K562 (cell line): Measurements from ENCODE around the gene CD96. TPM values are rescaled to one million over a fixed set of nuclear protein-coding genes. Genes with fewer than 3 reads are reported as not detected.

Experiments
- ATAC-seq: fragments of 200-7000 bp; cut with Tn5 transposase; 3 replicates; pipeline ENCODE4 v1.9.1; 2020; ENCODE audit warnings: moderate library complexity
- BruUV-seq: library from RNA; stranded (reverse); fragments of 400-500 nt; replicated peaks from 2 replicates; lab custom pipeline; 2021; lab: Mats Ljungman, UMichigan
- CTCF ChIA-PET: fragments of 300-600 bp; formaldehyde crosslinking; extraction: SDS; loops from one replicate; lab custom pipeline; 2021; ENCODE audit warnings: low intra/inter-chr PET ratio; lab: Yijun Ruan, JAX
- POLR2A ChIA-PET: fragments of 300-600, 350-650 bp; sonication (Branson Sonifier 250); formaldehyde crosslinking; extraction: SDS; loops from one replicate; lab custom pipeline; 2021; ENCODE audit warnings: antibody characterized with exemption, inconsistent platforms; lab: Yijun Ruan, JAX
- DNase-seq, 4 experiments: peaks; one replicate each; pipeline versions ENCODE4 v3.0.0 to v3.0.0-alpha.2; 2011 to 2018; ENCODE audit warnings: low spot score in 3 of 4, mixed read lengths in 3 of 4; ENCODE audit errors: extremely low read depth in 1 of 4
- FAIRE-seq: peaks from 2 replicates; lab custom pipeline; 2011; peaks lifted over from hg19 to GRCh38; lab: Jason Lieb, UNC
- H2AFZ ChIP-seq: 2 replicates; pipeline ENCODE4 v1.6.0; 2011; ENCODE audit warnings: low read depth, low read length, control low read depth, inconsistent platforms
- H3K27ac ChIP-seq: fragments of 200-600 bp; 3 replicates; pipeline ENCODE4 v1.8.0; 2011; ENCODE audit warnings: low read depth, mild to moderate bottlenecking, control low read depth, inconsistent platforms, low read length, moderate library complexity, mixed read lengths; ENCODE audit errors: extremely low read depth
- H3K27me3 ChIP-seq, 2 experiments: fragments of 300-600 bp in 1 of 2; 2 replicates in 1 of 2; 3 replicates in 1 of 2; pipeline versions ENCODE4 v1.6.0 to v1.8.0; 2011; ENCODE audit warnings: inconsistent platforms in 2 of 2, low read length in 2 of 2, mild to moderate bottlenecking in 1 of 2, mixed read lengths in 1 of 2, moderate library complexity in 1 of 2; ENCODE audit not compliant: control insufficient read depth in 2 of 2, insufficient read depth in 2 of 2
- H3K36me3 ChIP-seq: fragments of 300-600 bp; 3 replicates; pipeline ENCODE4 v1.8.0; 2011; ENCODE audit warnings: mild to moderate bottlenecking, low read length, inconsistent platforms; ENCODE audit not compliant: control insufficient read depth, insufficient read depth
- H3K4me1 ChIP-seq, 2 experiments: fragments of 200-600 bp in 1 of 2; replicated peaks in 1 of 2; 2 replicates in 1 of 2; 3 replicates in 1 of 2; pipeline versions ENCODE4 v1.5.1 to v1.8.0; 2011; ENCODE audit warnings: inconsistent platforms in 2 of 2, low read length in 2 of 2, mild to moderate bottlenecking in 1 of 2, mixed read lengths in 1 of 2, moderate library complexity in 1 of 2; ENCODE audit not compliant: control insufficient read depth in 2 of 2, insufficient read depth in 2 of 2
- H3K4me2 ChIP-seq: 2 replicates; pipeline ENCODE4 v1.6.1; 2011; ENCODE audit warnings: low read length, control low read depth, inconsistent platforms, mixed read lengths; ENCODE audit not compliant: insufficient read depth
- H3K4me3 ChIP-seq: fragments of 200-600 bp; sonication (generic), shearing (Covaris generic); 2 replicates; pipeline ENCODE4 v1.5.1; 2016; ENCODE audit warnings: control low read depth, inconsistent platforms
- H3K79me2 ChIP-seq: fragments of 200-600 bp; 3 replicates; pipeline ENCODE4 v1.8.0; 2011; ENCODE audit warnings: low read length, inconsistent platforms; ENCODE audit not compliant: control insufficient read depth, insufficient read depth
- H3K9ac ChIP-seq, 2 experiments: 2 replicates each; pipeline versions ENCODE4 v1.6.0 to v1.6.1; 2011; ENCODE audit warnings: low read depth in 2 of 2, low read length in 2 of 2, control low read depth in 1 of 2, inconsistent platforms in 1 of 2, mild to moderate bottlenecking in 1 of 2, mixed read lengths in 1 of 2; ENCODE audit not compliant: insufficient read depth in 1 of 2
- H3K9me1 ChIP-seq: one replicate; pipeline ENCODE4 v1.6.0; 2011; ENCODE audit warnings: inconsistent platforms, mild to moderate bottlenecking, low read length, moderate library complexity; ENCODE audit not compliant: control insufficient read depth, insufficient read depth
- H3K9me3 ChIP-seq: replicated peaks from 2 replicates; pipeline ENCODE4 v1.5.1; 2011; ENCODE audit warnings: low read depth, low read length, inconsistent platforms; ENCODE audit not compliant: control insufficient read depth, insufficient read depth
- H4K20me1 ChIP-seq: replicated peaks from 2 replicates; pipeline ENCODE4 v1.6.1; 2011; ENCODE audit warnings: low read length, inconsistent platforms, mixed read lengths; ENCODE audit not compliant: control insufficient read depth, insufficient read depth
- ARHGAP35 ChIP-seq: fragments of 450-650 bp; IDR thresholded peaks from 2 replicates; pipeline ENCODE4 v1.6.1; 2018; ENCODE audit not compliant: partially characterized antibody
- CC2D1A ChIP-seq: fragments of 450-650 bp; IDR thresholded peaks from 2 replicates; pipeline ENCODE4 v1.6.1; 2017; ENCODE audit warnings: mild to moderate bottlenecking
- E2F3 ChIP-seq: fragments of 250-450 bp; sonication (Bioruptor Pico); IDR thresholded peaks from 2 replicates; pipeline ENCODE4 v1.4.0; 2020; ENCODE audit warnings: mild to moderate bottlenecking
- IRF2 ChIP-seq: sonication (generic); formaldehyde crosslinking; IDR thresholded peaks from 2 replicates; pipeline ENCODE4 v1.8.1; 2022; ENCODE audit warnings: mild to moderate bottlenecking, missing genetic modification reagents
- NCOA4 ChIP-seq: fragments of 450-650 bp; IDR thresholded peaks from 2 replicates; pipeline ENCODE4 v1.6.1; 2018; ENCODE audit warnings: mild to moderate bottlenecking; ENCODE audit not compliant: partially characterized antibody
- WHSC1 ChIP-seq: IDR thresholded peaks from one replicate; pipeline ENCODE4 v1.6.1; 2012; ENCODE audit warnings: low read length, control low read depth, inconsistent platforms
- ZBED1 ChIP-seq: IDR thresholded peaks from 2 replicates; pipeline ENCODE4 v1.6.1; 2014
- ZBTB1 ChIP-seq: sonication (generic); formaldehyde crosslinking; IDR thresholded peaks from 2 replicates; pipeline ENCODE4 v1.8.1; 2023; ENCODE audit warnings: missing genetic modification reagents, low read depth, mild to moderate bottlenecking, borderline replicate concordance
- ZFPM2 ChIP-seq: fragments of 250-450 bp; sonication (Bioruptor Pico); IDR thresholded peaks from 2 replicates; pipeline ENCODE4 v1.5.1; 2022; ENCODE audit warnings: mild to moderate bottlenecking
- ZNF217 ChIP-seq: sonication (generic); formaldehyde crosslinking; IDR thresholded peaks from 2 replicates; pipeline ENCODE4 v1.8.0; 2022; ENCODE audit warnings: mild to moderate bottlenecking, missing genetic modification reagents
- ZNF3 ChIP-seq: fragments of 250-450 bp; sonication (Bioruptor Pico); IDR thresholded peaks from 2 replicates; pipeline ENCODE4 v1.5.0; 2021; ENCODE audit warnings: mild to moderate bottlenecking, moderate library complexity
- ZNF583 ChIP-seq: fragments of 250-450 bp; sonication (Bioruptor Pico); IDR thresholded peaks from 2 replicates; pipeline ENCODE4 v1.4.0; 2020
- WGBS: fragments of 100-300 bp; shearing (Covaris generic); methylation state at CpG from one replicate; pipeline ENCODE4 v1.1.6; 2016; ENCODE audit warnings: low coverage, mixed read lengths; ENCODE audit not compliant: insufficient coverage; ENCODE audit errors: missing lambda C conversion rate; 5-methylcytosine and 5-hydroxymethylcytosine counted together
- in situ Hi-C: fragments of 300-500 bp; cut with MboI; formaldehyde crosslinking; loops from 4 replicates; pipeline ENCODE4 v1.15.0; 2018; ENCODE audit warnings: inconsistent platforms, mixed read lengths
- intact Hi-C: fragments of 100-400 bp; cut with micrococcal nuclease; formaldehyde crosslinking; loops from 2 replicates; pipeline ENCODE4 v1.14.2; 2022
- polyA plus RNA-seq, 8 experiments: library from polyadenylated mRNA; depleted of rRNA in 4 of 8; stranded (reverse) in 5 of 8; unstranded in 3 of 8; fragments of >200 nt; fragmentation: Nextera tagmentation in 2 of 8; fragmentation: Illumina TruSeq in 1 of 8; extraction: Ambion mirVana in 2 of 8; extraction: Trizol in 1 of 8; gene quantifications; 2 replicates each; pipeline versions ENCODE4 v1.2.1 to v1.2.3, GENCODE V29; 2011 to 2014; ENCODE audit warnings: inconsistent platforms in 1 of 8, missing spikeins in 1 of 8
- total RNA-seq, 7 experiments: library from RNA; depleted of rRNA in 6 of 7; stranded (reverse); fragments of >200 nt in 6 of 7; fragmentation: Illumina TruSeq in 2 of 7; extraction: Trizol in 2 of 7; gene quantifications; 2 replicates each; pipeline versions ENCODE4 v1.2.1 to v1.2.3, GENCODE V29; 2011 to 2021; ENCODE audit warnings: low replicate concordance in 1 of 7
- TF ChIP-seq, protein P1 (sequence below): sonication (generic); formaldehyde crosslinking; IDR thresholded peaks from 2 replicates; pipeline ENCODE4 v1.5.0; 2020; ENCODE audit warnings: missing genetic modification reagents
- TF ChIP-seq, protein P2 (sequence below): fragments of 450-650 bp; formaldehyde crosslinking; IDR thresholded peaks from 2 replicates; pipeline ENCODE4 v1.4.0; 2020; ENCODE audit warnings: mild to moderate bottlenecking, moderate library complexity

CD96 gene
- total and polyA plus RNA-seq, 9 of the 15 experiments (the other 6 are each of a cell fraction or from before 2014, with no cell fraction given), result 0.32 to 5.7 (median 1.2) TPM

DNA sequence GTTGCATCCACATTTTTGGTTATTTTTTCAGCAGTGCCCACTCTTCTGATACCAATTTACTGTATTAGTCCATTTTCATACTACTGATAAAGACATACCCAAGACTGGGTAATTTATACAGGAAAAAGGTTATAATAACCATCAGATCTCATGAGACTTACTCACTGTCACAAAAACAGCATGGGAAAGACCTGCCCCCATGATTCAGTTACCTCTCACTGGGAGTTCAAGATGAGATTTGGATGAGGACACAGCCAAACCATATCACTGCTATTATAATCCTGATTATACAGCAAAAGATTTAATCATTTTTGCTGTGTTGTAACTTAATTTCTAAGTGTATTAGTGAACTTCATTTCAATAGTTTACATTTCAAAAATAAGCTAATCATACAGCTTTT, 46.5 kb downstream of the CD96 start:
- CTCF ChIA-PET, result no interaction called here
- no peak overlapping the region for H3K4me3 ChIP-seq
- H3K36me3 ChIP-seq, result no peaks in the 10 kb centered on the region
- no peaks in the 10 kb centered on the region for H3K79me2 ChIP-seq
- POLR2A ChIA-PET, result no interaction called here
- H4K20me1 ChIP-seq, result no peaks in the 10 kb centered on the region
- H3K27me3 ChIP-seq, result no peaks in the 10 kb centered on the region
- no peak for DNase-seq
- intact Hi-C loops, result no loop called here
- TF ChIP-seq E2F3 (no peak), ZFPM2 (CRISPR knock-in tag) (no peak), ZNF217 (CRISPR knock-in tag) (no peak), ZBED1 (no peak), CC2D1A (no peak)
- TF ChIP-seq, all 486 proteins: peak for 0
- FAIRE-seq, result no peak
- H3K4me1 ChIP-seq, result no peaks in the 10 kb centered on the region
- ATAC-seq, result no peak
- H3K9ac ChIP-seq, result no peak overlapping the region
- H3K4me2 ChIP-seq, result no peak overlapping the region
- no TSS peak for BruUV-seq
- H2AFZ ChIP-seq, result no peak overlapping the region
- no peak overlapping the region for H3K27ac ChIP-seq
- H3K9me1 ChIP-seq, result no peaks in the 10 kb centered on the region
- in situ Hi-C loops, result no loop called here
- no peaks in the 10 kb centered on the region for H3K9me3 ChIP-seq

DNA sequence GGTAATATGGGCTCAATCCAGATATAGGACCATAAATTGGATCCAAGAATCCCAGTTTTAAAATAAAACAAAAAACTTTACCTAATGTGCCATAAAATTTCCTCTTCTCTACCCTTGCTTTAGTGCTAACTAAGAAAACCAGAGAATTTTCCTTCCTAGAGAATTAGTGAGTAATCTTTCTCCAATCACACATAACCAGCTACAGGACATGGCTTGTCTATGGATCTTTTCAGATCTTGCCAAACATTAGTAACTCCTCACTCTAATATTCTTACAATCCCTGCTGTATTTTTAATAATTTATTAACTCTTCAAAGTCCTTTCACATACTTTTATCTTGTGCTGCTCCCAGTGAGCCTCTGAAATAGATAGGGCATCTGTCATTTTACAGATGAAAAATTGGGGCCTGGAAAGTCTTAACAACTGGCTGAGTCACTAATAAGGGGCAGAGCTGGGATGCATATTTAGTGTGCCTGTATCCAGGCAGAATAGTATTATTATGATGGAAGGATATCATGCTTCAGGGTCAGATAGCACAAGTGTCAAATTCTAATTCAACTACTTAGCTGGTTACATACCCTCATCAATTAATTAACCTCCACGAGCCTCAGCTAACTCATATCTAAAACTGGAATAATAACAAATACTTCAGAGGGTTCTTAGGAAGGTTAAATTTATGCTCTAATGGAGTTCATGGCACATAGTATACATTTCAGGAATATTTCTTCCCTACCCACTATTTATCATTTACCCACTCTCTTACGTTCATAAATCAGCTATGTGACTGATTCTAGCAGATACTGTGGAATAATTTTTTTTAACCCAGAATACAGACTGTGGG, 47.5 kb downstream of the CD96 start:
- POLR2A ChIA-PET, result interaction anchor here (0.6 kb wide), 1 partner anchor 14 kb away, joined by 3 read pairs; no protein-coding TSS in a partner anchor
- no peaks in the 10 kb centered on the region for H3K9me3 ChIP-seq
- TF ChIP-seq, protein P1, sequence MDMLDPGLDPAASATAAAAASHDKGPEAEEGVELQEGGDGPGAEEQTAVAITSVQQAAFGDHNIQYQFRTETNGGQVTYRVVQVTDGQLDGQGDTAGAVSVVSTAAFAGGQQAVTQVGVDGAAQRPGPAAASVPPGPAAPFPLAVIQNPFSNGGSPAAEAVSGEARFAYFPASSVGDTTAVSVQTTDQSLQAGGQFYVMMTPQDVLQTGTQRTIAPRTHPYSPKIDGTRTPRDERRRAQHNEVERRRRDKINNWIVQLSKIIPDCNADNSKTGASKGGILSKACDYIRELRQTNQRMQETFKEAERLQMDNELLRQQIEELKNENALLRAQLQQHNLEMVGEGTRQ (CRISPR knock-in tag), result no peak
- TF ChIP-seq WHSC1, result no peak
- TF ChIP-seq ARHGAP35, result no peak
- TF ChIP-seq IRF2, result no peak
- no peak for TF ChIP-seq ZNF3 (CRISPR knock-in tag)
- no peak for TF ChIP-seq ZBTB1 (CRISPR knock-in tag)
- TF ChIP-seq, protein P2, sequence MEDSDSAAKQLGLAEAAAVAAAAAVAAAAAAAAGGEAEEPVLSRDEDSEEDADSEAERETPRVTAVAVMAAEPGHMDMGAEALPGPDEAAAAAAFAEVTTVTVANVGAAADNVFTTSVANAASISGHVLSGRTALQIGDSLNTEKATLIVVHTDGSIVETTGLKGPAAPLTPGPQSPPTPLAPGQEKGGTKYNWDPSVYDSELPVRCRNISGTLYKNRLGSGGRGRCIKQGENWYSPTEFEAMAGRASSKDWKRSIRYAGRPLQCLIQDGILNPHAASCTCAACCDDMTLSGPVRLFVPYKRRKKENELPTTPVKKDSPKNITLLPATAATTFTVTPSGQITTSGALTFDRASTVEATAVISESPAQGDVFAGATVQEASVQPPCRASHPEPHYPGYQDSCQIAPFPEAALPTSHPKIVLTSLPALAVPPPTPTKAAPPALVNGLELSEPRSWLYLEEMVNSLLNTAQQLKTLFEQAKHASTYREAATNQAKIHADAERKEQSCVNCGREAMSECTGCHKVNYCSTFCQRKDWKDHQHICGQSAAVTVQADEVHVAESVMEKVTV (CRISPR knock-in tag), result no peak
- no peak for TF ChIP-seq ZNF583 (CRISPR knock-in tag)
- no peak for TF ChIP-seq NCOA4

More for the DNA sequence above, 47.5 kb downstream of the CD96 start:
- H3K4me2 ChIP-seq, result no peak overlapping the region
- ATAC-seq (no peak), DNase-seq (no peak), FAIRE-seq (no peak)
- H3K36me3 ChIP-seq, result no peaks in the 10 kb centered on the region
- H3K79me2 ChIP-seq, result no peaks in the 10 kb centered on the region
- CTCF ChIA-PET, result no interaction called here
- no peaks in the 10 kb centered on the region for H4K20me1 ChIP-seq
- in situ Hi-C loops (no loop called here), intact Hi-C loops (no loop called here)
- WGBS, result 4% methylated on average over 2 of the region's 2 CpGs
- no peaks in the 10 kb centered on the region for H3K4me1 ChIP-seq
- H3K9me1 ChIP-seq, result no peaks in the 10 kb centered on the region
- no peaks in the 10 kb centered on the region for H3K27me3 ChIP-seq
- H3K9ac ChIP-seq, result no peak overlapping the region
- no peak overlapping the region for H2AFZ ChIP-seq
- BruUV-seq, result no TSS peak
- H3K27ac ChIP-seq, result no peak overlapping the region
- no peak overlapping the region for H3K4me3 ChIP-seq
